ENCODE data around the gene GLB1L2. TPM values are rescaled to one million over a fixed set of nuclear protein-coding genes. Genes with fewer than 3 reads are reported as not detected.

The GLB1L2 gene
- total and polyA plus RNA-seq, 2 of the 4 experiments (the other 2 are of a cell fraction): under 0.01 to 0.26 TPM

DNA sequence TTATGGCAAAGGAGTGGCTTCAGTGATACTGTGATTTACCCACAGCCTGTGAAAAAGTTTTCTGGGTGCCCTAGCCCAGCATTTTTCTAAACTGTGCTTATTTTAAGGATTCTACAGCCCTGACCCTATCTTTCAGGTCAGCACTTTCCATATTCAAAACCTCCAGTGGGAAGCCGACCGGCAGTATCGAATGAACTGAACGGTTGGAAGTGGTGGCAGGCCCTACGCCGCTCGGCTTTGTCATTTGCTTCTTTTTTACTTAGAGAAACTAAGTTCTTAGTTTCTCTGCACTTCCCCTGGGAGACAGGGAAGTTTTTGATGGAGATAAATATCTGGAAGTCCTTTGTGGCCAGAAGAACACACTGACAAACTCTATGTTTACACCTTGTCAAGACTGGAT lies 994 bp downstream of the GLB1L2 start:
- Histone ChIP-seq H3K27ac (ENCODE audit: insufficient read depth, low read length) (no peak overlapping the region), H2AFZ (replicated peaks; ENCODE audit: low read length, poor library complexity) (no peak overlapping the region), H3K9me3 (ENCODE audit: control insufficient read depth, insufficient read depth, low read length) (no peaks in the 10 kb centered on the region), H3K27me3 (ENCODE audit: control insufficient read depth, insufficient read depth, low read length) (peaks cover 14% of the 10 kb centered on the region), H3K4me3 (ENCODE audit: insufficient read depth, low read depth, low read length) (no peak overlapping the region), H2BK15ac (ENCODE audit: low read depth, low read length) (no peak overlapping the region), H3K4me2 (ENCODE audit: low read depth, low read length) (no peak overlapping the region), H3K9ac (ENCODE audit: low read depth, low read length) (no peak overlapping the region), H4K5ac (ENCODE audit: low read depth, low read length) (no peak overlapping the region), H2BK5ac (ENCODE audit: low read depth, low read length, poor library complexity, severe bottlenecking) (no peak overlapping the region), H3K18ac (ENCODE audit: low read depth, low read length) (no peak overlapping the region), H3K79me1 (ENCODE audit: low read depth in 1 of 2, low read length in 2 of 2) (no peaks in the 10 kb centered on the region), H4K91ac (ENCODE audit: insufficient read depth, low read depth, low read length) (no peak overlapping the region), H2AK5ac (ENCODE audit: low read depth, low read length) (no peak overlapping the region), H3K56ac (ENCODE audit: extremely low read depth, insufficient read depth, low read length) (no peak overlapping the region), H3K14ac (replicated peaks; ENCODE audit: low read depth, low read length) (no peak overlapping the region), H2BK20ac (ENCODE audit: low read depth, low read length) (no peak overlapping the region), H3K9me1 (ENCODE audit: insufficient read depth, low read length) (no peaks in the 10 kb centered on the region), H3K23ac (ENCODE audit: low read depth, low read length) (no peak overlapping the region), H3K36me3 (ENCODE audit: control insufficient read depth, insufficient read depth, low read length) (no peaks in the 10 kb centered on the region), H4K20me1 (ENCODE audit: insufficient read depth, low read length) (no peaks in the 10 kb centered on the region), H2AK9ac (replicated peaks; ENCODE audit: low read depth, low read length, poor library complexity) (no peak overlapping the region), H4K8ac (ENCODE audit: low read depth in 2 of 2, low read length in 2 of 2) (no peak overlapping the region), H3K4me1 (ENCODE audit: control insufficient read depth, insufficient read depth, low read length) (no peaks in the 10 kb centered on the region), H2BK120ac (ENCODE audit: low read depth, low read length) (no peak overlapping the region), H3K4ac (ENCODE audit: low read depth, low read length) (no peak overlapping the region)
- BruUV-seq (replicated peaks): no TSS peak
- TF ChIP-seq RCOR1 (IDR thresholded peaks at IDR 0.05; ENCODE audit: insufficient replicate concordance, low read length): no peak
- TF ChIP-seq NFE2L2 (IDR thresholded peaks at IDR 0.05; ENCODE audit: low read depth, low read length): no peak
- TF ChIP-seq, protein P1, sequence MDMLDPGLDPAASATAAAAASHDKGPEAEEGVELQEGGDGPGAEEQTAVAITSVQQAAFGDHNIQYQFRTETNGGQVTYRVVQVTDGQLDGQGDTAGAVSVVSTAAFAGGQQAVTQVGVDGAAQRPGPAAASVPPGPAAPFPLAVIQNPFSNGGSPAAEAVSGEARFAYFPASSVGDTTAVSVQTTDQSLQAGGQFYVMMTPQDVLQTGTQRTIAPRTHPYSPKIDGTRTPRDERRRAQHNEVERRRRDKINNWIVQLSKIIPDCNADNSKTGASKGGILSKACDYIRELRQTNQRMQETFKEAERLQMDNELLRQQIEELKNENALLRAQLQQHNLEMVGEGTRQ (IDR thresholded peaks at IDR 0.05; ENCODE audit: low read depth, low read length): no peak
- no peak for TF ChIP-seq RFX5 (IDR thresholded peaks at IDR 0.05; ENCODE audit: low read depth, low read length)
- TF ChIP-seq, protein P2, sequence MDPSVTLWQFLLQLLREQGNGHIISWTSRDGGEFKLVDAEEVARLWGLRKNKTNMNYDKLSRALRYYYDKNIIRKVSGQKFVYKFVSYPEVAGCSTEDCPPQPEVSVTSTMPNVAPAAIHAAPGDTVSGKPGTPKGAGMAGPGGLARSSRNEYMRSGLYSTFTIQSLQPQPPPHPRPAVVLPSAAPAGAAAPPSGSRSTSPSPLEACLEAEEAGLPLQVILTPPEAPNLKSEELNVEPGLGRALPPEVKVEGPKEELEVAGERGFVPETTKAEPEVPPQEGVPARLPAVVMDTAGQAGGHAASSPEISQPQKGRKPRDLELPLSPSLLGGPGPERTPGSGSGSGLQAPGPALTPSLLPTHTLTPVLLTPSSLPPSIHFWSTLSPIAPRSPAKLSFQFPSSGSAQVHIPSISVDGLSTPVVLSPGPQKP (IDR thresholded peaks at IDR 0.05; ENCODE audit: borderline replicate concordance, low read depth, low read length): no peak
- TF ChIP-seq BHLHE40 (IDR thresholded peaks at IDR 0.05; ENCODE audit: low read depth, low read length): no peak
- no peak for TF ChIP-seq RAD21 (IDR thresholded peaks at IDR 0.05; ENCODE audit: low read length)
- no peak for TF ChIP-seq MXI1 (IDR thresholded peaks at IDR 0.05; ENCODE audit: borderline replicate concordance, low read depth, low read length)
- TF ChIP-seq MAFK (IDR thresholded peaks at IDR 0.05; ENCODE audit: low read depth, low read length): no peak
- TF ChIP-seq CHD1 (IDR thresholded peaks at IDR 0.05; ENCODE audit: low read depth, low read length): no peak
- no peak for TF ChIP-seq MAZ (IDR thresholded peaks at IDR 0.05; ENCODE audit: borderline replicate concordance, low read depth, low read length)
- no peak for TF ChIP-seq CEBPB (IDR thresholded peaks at IDR 0.05; ENCODE audit: low read depth, low read length)
- TF ChIP-seq, protein P3, sequence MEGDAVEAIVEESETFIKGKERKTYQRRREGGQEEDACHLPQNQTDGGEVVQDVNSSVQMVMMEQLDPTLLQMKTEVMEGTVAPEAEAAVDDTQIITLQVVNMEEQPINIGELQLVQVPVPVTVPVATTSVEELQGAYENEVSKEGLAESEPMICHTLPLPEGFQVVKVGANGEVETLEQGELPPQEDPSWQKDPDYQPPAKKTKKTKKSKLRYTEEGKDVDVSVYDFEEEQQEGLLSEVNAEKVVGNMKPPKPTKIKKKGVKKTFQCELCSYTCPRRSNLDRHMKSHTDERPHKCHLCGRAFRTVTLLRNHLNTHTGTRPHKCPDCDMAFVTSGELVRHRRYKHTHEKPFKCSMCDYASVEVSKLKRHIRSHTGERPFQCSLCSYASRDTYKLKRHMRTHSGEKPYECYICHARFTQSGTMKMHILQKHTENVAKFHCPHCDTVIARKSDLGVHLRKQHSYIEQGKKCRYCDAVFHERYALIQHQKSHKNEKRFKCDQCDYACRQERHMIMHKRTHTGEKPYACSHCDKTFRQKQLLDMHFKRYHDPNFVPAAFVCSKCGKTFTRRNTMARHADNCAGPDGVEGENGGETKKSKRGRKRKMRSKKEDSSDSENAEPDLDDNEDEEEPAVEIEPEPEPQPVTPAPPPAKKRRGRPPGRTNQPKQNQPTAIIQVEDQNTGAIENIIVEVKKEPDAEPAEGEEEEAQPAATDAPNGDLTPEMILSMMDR (conservative IDR thresholded peaks at IDR 0.05; ENCODE audit: low read depth, low read length): no peak
- no peak for TF ChIP-seq POLR2A (IDR thresholded peaks at IDR 0.05; ENCODE audit: low read depth, low read length)
- no peak for TF ChIP-seq FOS (IDR thresholded peaks at IDR 0.05; ENCODE audit: low read depth, low read length)
- no peak for TF ChIP-seq SMC3 (IDR thresholded peaks at IDR 0.05; ENCODE audit: low read depth, low read length)
- CTCF ChIA-PET: no interaction called here
- in situ Hi-C loops (cut with MboI; ENCODE audit: low sequenced_read_pairs): no loop called here
- WGBS, 2 experiments (ENCODE audit: extremely low coverage in 2 of 2, insufficient read length in 1 of 2): no CpG with 5 or more reads among the region's 7 CpGs
- intact Hi-C loops (cut with micrococcal nuclease): no loop called here
- POLR2A ChIA-PET (ENCODE audit: unreplicated experiment): no interaction called here
- dilution Hi-C loops (cut with HindIII; ENCODE audit: low sequenced_read_pairs, unreplicated experiment): no loop called here
- ATAC-seq (ENCODE audit: low read depth) (no peak), DNase-seq (no peak)
